Endometrium (tissue), 2 donors: ENCODE results near the gene FBXL14.

Experiments used
- FAIRE-seq: peaks from 2 replicates; lab custom pipeline; 2012; peaks lifted over from hg19 to GRCh38; lab: Jason Lieb, UNC
- donor health status: control.
- donor health status: control.

Gene FBXL14

GRCh38 chr12:1532375-1533165 lies 61.8 kb downstream of the FBXL14 start:
- no peak for FAIRE-seq

GRCh38 chr12:1531654-1532374 lies 62.6 kb downstream of the FBXL14 start:
- no peak for FAIRE-seq

GRCh38 chr12:1531153-1531653 lies 63.2 kb downstream of the FBXL14 start:
- no peak for FAIRE-seq

GRCh38 chr12:1530592-1531152 lies 63.7 kb downstream of the FBXL14 start:
- no peak for FAIRE-seq

GRCh38 chr12:1529862-1530591 lies 64.4 kb downstream of the FBXL14 start:
- no peak for FAIRE-seq

GRCh38 chr12:1529228-1529861 lies 65.0 kb downstream of the FBXL14 start:
- FAIRE-seq = no peak

GRCh38 chr12:1528791-1529190 lies 65.6 kb downstream of the FBXL14 start:
- no peak for FAIRE-seq

- no peak for FAIRE-seq
These were observed 66.6 kb downstream of the FBXL14 start for GRCh38 chr12:1527789-1528188.

- no peak for FAIRE-seq
These were observed 68.5 kb downstream of the FBXL14 start for GRCh38 chr12:1525858-1526257.

- FAIRE-seq = no peak
These were observed 70.8 kb downstream of the FBXL14 start for GRCh38 chr12:1523558-1524050.

GRCh38 chr12:1523046-1523445 lies 71.3 kb downstream of the FBXL14 start:
- FAIRE-seq = no peak

GRCh38 chr12:1519642-1520041 lies 74.7 kb downstream of the FBXL14 start:
- no peak for FAIRE-seq

- FAIRE-seq = no peak
These were observed 75.5 kb downstream of the FBXL14 start for GRCh38 chr12:1518591-1519516.

GRCh38 chr12:1517734-1518525 lies 76.5 kb downstream of the FBXL14 start:
- no peak for FAIRE-seq

GRCh38 chr12:1517007-1517406 lies 77.4 kb downstream of the FBXL14 start:
- FAIRE-seq = no peak
